NAMALWA (cell line): Measurements from ENCODE around the gene SLC2A4.

Source experiments
- DNase-seq: peaks from one replicate; pipeline ENCODE4 v3.0.0-alpha.2; 2015; ENCODE audit warnings: low spot score

The SLC2A4 gene

DNA sequence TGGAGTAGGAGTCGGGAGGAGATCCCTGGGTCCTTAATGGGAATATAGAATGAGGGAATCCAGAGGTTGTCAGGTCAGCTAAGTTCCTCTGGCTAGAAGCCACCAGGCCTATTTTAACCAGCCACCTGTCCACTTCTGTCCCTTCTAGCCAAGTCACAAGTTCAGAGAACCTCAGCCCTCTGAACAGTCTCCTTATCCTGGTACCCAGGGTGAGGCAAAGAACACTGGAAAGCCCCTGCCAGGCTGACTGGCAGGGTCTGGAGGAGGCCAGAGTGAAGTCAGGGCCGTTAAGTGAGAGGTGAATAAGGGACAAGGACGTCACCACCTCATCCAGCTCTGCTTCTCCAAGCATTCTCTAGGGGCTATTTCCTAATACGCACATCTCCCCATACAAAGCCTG is 32.7 kb upstream of the SLC2A4 start:
- no peak for DNase-seq

DNA sequence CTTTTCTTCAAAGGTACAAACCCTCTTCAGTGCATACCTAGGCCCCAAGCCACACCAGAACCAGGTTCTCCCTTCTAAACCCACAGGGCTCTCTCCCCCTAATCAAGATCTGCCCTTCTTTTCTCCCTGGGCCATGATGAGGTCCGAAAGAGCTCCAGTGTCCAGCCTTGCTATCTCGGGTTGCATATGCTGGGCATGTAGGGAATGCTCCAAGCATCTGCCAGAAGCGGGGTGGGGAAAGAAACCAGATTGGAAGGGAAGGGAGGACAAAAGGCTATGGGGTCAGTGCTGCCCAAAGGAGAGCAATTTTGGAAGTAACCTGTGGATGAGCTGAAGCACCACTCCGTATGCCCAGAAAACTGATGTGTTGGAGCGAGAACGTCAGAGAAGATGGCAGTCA is 32.3 kb upstream of the SLC2A4 start:
- DNase-seq = no peak

DNA sequence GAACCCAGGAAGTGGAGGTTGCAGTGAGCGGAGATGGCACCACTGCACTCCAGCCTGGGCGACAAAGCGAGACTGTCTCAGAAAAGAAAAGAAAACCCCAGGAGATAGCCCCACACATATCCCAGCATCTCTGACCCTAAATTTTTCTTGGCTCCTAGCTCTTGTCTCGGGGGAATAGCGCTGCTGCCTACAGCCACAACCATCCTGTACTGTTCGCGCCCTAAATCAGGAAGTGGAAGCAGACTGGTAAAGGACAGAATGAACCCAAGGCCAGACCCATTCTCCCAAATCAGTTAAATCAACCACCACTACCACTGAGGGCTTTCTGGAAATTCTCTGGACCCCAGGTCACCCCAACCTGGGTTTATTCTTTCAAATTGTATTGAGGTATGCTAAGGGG is 31.7 kb upstream of the SLC2A4 start:
- peak; percentile 23 for DNase-seq

DNA sequence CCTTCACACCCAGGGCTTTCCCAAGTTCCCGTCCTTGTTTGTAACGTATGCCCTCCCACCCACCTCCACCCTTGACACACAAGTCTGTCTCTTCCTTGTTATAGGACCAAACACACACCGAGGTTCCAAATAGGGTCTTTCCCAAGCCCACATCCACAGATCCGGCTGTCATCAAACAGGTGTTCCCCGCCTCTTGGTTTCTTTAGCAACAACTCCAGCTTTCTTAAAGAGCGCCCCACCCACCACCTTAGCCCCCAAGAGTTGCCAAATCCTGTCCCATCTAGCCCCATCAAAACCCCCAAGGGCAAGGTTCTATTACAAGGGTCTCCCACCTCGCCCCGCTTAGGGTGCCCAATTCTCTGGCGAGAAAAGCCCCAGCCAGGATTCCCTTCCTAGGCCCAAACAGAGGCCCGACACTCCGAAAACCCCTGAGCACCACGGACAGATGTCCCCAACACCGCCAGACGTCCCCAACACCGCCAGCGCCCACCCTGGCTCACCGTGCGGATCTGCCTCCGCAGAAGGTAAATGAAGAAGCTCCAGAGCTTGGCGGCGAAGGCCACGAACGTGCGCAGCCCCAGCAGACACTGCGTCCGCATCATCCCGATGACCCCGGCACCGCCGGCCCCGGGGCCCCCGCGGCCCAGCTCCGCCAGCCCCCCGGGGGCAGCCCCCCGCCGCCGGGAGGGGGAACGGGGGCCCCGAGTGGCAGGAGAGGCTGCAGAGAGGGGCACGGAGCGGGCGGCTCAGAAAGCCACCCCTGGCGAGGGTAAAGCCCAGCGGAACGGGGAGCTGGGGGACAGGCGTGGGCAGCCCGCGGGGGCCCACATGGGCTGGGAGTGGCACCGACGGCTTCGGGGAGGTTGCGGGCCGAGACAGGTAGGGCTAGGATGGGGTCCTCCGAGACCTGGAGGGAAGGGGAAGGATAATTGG is 30.6 kb upstream of the SLC2A4 start:
- DNase-seq = peak; percentile 18

DNA sequence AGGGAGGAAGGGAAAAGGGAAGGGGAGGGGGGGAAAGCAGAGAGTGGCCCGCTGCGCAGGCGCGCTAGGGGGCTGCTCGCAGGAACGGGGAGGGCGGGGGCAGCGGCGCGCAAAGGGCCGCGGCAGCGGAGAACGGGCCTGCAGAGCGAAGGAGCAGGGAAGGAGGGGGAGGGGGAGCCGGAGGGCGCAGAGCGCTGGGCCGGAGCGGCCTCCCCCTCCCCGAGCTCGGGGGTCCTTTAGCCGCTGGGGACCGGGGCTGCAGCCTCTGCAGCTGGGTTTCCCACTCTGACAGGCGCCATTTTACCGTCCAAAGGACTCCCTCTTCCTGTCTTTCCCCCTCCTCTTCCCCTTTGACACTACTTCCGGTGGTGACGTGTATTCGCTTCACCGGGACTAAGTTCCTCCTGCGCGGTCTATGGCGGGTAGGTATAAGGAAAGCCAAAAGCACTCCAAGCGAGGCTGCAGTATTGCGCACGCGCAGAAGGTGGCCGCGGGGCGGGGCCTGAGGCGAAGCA is 29.8 kb upstream of the SLC2A4 start, which contains the start of gene CTDNEP1:
Gene CTDNEP1, minus strand, starts transcription at position 74 of the 515 bp plus-strand sequence. CDS start 438 bp downstream, outside the sequence.
- DNase-seq = peak; percentile 98

DNA sequence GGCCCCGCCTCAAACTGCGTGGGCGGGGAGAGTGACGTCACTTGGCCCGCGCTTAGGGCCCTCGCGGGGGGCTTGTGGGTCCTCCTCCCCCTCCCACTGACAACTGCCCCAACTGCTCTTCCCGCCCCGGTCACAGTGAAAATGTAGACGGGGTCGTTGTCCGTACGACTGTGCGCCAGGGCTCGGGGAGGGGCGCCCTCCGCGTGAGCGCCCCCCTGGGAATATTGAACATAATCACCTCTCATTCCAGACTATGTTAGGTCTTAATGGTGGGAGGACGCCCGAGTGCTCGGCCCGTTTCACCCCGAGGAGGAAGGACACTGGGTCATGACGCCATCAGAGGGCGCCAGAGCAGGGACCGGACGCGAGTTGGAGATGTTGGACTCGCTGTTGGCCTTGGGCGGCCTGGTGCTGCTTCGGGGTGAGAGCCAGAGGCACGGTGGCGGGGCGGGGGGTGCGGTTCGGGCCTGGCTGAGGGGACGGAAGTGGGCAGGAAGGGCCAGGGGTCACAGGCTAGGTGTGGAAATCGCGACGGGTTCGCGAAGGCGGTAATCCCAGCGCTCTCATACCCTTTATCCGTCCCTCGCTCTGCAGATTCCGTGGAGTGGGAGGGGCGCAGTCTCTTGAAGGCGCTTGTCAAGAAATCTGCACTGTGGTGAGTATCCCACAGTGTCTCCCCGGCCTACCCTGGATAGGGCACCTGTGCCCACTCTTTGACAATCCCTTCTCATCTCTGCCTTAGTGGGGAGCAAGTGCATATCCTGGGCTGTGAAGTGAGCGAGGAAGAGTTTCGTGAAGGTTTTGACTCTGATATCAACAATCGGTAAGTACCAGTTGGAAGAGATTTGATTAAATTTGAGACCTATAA is 29.1 kb upstream of the SLC2A4 start, which contains the start of gene ELP5:
Gene ELP5, plus strand, starts transcription at position 40 of the 868 bp plus-strand sequence. Its CDS starts 336 bp downstream, at position 376.
- peak; percentile 90 for DNase-seq

DNA sequence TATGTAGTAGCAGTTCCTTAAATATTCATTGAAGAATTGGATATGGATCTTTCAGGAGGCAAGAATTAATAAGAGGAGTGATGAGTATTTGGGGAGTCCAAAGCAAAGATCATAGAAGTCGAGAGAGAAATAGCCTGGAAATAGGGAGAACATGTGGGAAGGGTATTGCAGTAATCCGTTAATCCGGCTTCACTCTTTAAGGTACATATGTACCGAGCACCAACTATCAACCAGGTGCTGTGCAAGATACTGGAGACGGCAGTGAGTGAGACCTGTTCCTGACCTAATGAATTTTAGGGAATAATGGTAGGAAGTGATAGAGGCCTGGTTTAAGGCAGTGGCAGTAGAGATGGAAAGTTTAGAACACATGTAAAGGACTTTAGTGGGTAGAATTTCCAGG is 28.4 kb upstream of the SLC2A4 start:
- no peak for DNase-seq

DNA sequence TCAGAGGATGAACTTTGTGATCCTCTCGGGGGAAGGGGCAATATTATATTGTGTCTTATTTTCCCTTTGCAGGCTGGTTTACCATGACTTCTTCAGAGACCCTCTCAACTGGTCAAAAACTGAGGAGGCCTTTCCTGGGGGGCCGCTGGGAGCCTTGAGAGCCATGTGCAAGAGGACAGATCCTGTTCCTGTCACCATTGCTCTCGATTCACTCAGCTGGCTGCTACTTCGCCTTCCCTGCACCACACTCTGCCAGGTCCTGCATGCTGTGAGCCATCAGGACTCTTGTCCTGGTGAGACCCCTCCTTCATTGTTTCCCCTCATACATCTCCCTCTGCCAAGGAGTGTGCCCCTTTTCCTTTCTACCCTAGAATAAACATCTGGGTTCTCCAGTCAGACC is 27.0 kb upstream of the SLC2A4 start:
- DNase-seq = no peak

DNA sequence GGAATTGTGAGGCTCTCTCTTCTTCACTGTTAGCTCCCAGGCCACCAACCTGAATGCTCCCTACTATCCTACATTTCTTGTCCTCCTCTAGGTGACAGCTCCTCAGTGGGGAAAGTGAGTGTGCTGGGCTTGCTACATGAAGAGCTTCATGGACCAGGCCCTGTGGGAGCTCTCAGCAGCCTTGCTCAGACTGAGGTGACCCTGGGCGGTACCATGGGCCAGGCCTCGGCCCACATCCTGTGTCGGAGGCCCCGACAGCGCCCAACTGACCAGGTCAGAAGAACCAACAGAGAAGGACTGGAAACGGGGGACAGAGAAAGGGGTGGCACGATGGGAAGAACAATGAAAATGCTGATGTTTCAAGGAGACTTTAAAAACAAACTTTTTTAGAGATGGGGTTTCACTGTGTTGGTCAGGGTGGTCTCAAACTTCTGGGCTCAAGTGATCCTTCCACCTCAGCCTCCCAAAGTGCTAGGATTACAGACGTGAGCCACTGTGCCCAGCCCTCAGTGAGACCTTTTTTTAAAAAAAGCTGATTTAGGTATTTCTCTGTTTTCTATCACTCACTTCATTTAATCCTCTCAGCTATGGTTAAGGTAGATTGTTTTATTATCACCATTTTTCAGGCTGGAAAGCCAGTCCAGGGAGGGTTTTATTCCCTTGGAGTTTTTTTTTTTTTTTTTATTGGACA is 24.6 kb upstream of the SLC2A4 start:
- no peak for DNase-seq

DNA sequence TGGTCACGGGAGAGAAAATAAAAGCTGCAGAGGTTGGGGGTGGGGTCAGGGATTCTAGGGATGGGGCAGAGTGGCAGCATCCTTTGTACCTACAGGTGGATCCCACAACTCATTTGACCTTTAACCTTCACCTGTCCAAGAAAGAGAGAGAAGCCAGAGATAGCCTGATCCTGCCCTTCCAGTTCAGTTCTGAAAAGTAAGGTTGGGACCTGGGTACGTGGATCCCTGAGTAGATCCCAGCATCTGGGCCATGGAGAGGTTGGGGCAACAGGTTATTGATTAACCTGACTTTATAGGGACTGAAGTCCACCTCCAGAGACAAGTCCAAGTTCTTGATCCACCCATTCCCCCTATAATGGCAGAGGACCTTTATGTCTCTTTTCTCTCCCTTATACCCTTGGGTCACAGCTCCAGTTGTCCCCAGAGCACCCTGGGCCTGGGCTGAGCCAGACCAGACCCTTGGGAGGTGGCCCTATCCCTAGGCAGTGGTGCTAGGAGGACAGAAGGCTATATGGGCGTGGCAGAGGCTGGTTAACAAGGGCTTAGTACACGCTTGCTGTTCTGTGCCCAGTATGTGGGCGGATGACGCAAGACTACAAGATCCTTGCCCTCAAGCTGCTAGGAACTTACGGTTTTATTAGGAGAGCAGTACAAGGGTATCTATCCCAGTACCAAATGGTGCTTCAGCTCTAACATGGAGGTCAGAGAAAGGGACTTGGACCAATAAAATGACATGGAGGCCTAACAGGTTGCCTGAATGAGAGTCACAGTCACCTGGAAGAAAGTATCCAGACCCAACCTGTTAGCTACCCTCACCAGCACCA is 22.6 kb upstream of the SLC2A4 start:
- DNase-seq = no peak

DNA sequence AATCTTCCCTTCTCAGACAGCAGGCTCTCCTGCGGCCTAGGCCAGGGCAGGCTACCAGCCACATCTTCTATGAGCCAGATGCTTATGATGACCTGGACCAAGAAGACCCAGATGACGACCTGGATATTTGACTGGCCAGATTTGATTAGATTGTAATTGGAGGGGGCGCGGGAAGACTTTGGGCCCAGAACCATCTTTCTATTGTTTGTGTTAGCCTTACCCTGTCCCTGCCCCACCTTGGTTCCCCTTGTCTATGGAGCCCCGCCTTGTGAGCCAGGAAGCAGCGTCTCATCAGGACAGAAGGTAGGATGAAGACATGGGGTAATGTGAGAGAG is 22.0 kb upstream of the SLC2A4 start:
- no peak for DNase-seq

DNA sequence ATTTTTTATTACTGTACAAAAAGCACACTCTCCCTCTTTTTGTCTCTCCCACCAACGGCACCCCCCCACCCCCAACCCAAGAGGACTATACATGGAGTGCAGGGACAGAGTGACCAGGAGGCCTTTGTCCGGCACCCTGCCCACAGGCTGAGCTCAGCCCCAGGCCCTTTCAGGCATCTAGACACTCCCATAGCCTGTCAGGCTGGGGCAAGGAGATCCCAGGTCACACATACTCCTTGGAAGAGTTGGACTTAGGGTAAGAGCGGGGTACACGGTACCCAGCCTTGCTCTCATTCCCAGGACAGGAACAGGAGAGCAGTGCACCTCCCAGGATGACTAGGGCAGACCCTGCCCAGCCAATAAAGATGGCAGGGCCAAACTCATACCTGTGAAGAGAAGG is 21.4 kb upstream of the SLC2A4 start:
- DNase-seq = no peak

DNA sequence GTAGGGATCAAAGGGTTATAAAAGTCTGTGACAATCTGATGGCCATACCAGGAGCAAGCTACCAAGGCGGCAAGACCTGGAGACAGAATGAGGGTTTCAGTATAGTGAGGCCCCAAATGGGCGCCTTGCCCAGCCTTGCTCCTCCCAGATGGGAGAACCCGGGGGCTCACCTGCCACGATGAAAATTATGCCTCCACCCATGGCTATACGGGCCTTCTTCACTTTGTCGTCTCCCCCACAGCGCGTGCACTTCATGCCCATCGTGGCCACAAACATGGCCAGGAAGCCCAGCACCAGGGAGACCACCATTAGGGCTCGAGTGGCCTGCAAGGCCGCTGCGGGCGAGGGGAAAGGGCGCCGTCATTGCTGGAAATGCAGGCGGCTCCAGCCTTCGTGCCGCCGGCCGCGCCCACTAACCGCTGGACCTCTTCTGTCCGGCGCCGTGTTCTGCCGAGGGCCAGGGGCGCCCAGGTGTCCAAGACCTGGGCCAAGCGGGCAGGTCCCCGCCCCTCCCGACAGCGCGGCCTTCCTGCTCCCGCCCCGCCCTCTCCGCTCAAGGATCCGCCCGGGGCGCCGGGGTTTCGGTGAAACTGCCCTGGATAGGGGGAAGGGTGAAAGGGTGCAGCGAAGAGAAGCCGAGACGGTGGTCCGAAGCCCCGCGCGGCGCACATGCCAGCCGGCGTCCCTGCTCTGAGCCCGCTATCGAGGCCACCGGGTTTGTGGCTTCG is 20.7 kb upstream of the SLC2A4 start:
- DNase-seq = no peak

DNA sequence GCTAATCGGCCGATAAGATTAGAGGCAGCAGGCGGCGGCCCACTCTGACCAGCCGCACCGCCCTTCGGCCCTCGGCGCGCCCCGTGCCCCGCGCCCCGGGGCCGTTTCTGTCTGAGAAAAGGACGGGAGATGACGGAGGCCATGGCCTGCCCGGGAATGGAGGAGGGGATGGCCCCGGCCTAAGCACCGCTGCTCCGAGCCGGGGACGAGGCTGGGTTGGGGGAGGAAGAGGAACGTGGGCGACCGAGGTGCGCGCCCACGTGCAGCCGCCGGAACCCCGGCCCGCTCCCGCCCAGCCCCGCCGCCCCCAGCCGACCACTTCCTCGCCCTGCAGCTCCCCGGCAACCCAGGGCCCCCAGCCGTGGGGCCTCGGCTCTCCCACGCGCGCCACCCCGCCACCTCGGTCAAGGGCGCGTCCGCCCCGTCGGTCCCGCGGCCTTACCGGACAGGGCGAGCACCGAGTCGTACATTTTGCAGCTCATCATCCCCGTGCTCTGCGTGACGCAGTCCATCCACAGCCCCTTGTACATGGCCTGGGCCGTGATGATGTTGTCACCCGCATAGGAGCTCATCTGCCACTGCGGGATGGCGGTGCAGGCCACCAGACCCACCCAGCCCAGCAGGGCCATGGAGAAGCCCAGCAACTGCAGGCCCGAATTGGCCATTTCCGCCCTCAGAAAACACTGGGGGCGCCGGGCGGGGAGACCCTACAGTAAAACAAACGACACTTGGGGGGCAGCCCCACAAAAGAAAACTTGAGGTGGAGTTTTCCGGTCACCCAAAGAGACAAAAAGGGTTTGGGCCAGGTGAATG is 19.9 kb upstream of the SLC2A4 start:
- DNase-seq = no peak

DNA sequence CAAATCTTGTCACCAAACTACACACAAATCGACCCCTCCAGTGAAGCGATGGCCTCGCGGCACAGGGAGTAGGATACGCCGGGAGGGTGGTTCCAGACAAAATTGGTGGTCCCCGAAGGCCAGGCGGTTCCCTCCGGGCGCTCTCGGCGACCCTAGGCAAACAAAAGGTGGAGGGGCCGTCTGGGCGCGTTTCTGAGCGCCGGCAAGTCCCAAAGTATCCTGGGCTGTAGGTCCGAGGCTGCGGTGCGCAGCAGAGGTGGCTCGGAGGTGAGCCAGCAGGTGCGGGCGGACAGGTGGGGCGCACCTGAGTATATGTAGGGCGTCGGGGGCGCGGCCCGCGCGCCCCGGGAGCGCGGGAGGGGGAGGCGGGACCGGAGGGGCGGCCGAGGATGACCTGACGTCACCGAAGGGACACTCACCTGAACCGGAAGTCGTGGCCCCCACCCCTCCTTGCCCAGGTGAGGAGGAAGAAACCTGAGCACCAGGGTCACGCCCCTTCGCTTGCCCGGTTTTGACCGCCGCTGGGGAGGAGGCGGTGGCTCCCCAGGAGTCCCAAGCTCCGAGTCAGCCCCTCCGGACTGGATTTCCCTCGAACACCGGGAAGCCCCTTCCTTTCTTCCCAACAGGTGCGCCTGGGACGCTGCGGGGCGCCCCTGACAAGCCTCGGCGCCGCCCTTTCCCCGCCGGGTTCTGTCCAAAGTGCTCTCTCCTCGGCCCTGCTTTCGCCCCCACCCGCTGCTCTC is 19.2 kb upstream of the SLC2A4 start, which contains the start of gene CLDN7:
Gene CLDN7, minus strand, starts transcription at position 287 of the 743 bp plus-strand sequence. CDS start 435 bp downstream, outside the sequence.
- DNase-seq = no peak

DNA sequence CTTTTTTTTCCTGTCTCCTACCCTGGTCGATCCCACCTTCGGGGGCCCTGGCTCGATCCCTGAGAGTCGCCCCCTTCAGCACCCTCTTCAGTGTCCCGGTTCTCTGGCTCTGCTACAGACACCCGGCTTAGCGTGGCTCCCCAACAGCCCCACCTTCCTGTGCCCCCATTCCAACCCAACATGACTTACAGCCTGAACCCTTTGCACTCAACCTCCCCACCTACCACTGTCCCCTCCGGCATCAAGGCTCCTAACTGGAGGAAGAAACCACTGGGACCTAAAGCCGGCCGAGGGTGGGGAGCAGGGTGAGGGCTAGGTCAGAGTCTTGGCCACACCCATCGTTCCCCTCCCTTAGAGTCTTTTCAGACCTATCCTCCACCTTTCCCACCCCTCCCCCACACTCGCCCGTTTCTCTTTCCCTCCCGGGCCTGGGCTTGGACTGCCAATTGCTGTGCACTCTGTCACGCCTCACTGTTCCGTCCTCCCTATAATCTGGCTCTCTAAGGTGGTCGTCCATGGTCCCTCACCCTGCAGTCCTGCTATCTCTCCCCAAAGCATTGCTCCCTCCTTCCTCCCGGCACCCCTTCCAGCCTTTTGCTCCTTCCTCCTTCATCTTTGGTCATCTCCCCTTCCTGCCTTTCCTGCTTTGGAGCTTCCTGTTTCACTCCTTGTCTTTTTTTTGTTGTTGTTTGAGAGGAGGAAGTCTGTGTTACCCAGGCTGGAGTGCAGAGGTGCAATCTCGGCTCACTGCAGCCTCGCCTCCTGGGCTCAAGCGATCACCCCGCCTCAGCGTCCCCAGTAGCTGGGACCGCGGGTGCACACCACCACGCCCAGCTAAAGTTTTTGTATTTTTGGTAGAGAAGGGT is 18.4 kb upstream of the SLC2A4 start:
- DNase-seq = no peak

DNA sequence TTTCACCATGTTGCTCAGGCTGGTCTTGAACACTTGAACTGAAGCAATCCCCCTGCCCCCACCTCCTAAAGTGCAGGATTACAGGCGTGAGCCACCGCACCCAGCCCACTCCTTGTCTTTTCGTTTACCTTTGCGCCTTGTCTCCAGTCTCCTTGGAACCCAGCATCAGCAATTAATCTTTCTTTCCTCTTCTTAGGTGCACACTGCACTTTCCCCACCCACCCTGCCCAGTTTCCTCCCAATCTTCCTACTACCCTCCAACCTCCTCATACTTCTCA is 17.8 kb upstream of the SLC2A4 start:
- no peak for DNase-seq

DNA sequence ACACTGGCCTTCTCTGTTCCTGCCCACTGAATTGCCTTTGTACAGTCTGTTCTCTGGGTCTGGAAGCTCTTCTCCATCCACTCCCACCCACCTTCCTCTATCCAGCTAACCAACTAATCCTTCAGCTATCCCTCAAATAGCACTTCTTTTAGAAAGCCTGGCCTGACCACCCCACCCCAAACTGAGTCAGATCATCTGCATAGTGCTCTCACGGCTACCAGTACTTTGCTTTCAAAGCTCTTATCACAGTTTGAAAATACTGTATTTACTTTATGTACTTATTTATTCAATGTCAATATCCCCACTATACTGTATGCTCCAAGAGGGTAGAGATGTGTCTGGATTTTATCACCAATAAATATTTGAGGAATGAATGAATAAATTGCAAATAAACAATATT is 14.7 kb upstream of the SLC2A4 start:
- DNase-seq = no peak
